WERI-Rb-1 (cell line): ENCODE measurements around the gene LCE3A.

Experiments used
- DNase-seq: peaks from one replicate; pipeline ENCODE4 v3.0.0-alpha.2; 2020
- H3K27ac ChIP-seq: fragments of 250-450 bp; sonication (Bioruptor Pico); 2 replicates; pipeline ENCODE4 v1.5.1; 2020; ENCODE audit warnings: mild to moderate bottlenecking, moderate library complexity
- H3K27me3 ChIP-seq: fragments of 250-450 bp; sonication (Bioruptor Pico); 2 replicates; pipeline ENCODE4 v1.5.1; 2021; ENCODE audit warnings: mild to moderate bottlenecking, low read depth, moderate library complexity; ENCODE audit not compliant: insufficient read depth, severe bottlenecking
- H3K36me3 ChIP-seq: fragments of 250-450 bp; sonication (Bioruptor Pico); 2 replicates; pipeline ENCODE4 v1.5.1; 2020; ENCODE audit warnings: mild to moderate bottlenecking, moderate library complexity
- H3K4me3 ChIP-seq: 2 replicates; pipeline ENCODE4 v1.5.1; 2011; ENCODE audit warnings: low read depth, mild to moderate bottlenecking, control low read depth, low read length
- H3K9me3 ChIP-seq: fragments of 250-450 bp; sonication (Bioruptor Pico); 2 replicates; pipeline ENCODE4 v1.5.1; 2021; ENCODE audit warnings: mild to moderate bottlenecking, moderate library complexity; ENCODE audit not compliant: severe bottlenecking
- CTCF ChIP-seq: IDR thresholded peaks from 2 replicates; pipeline ENCODE4 v1.5.1; 2011; ENCODE audit warnings: low read depth, mild to moderate bottlenecking, control low read depth, inconsistent platforms, low read length

The LCE3A gene

GRCh38 chr1:152656459-152656858 lies 33.6 kb upstream of the LCE3A start:
- no peak overlapping the region for H3K27ac ChIP-seq
- H3K9me3 ChIP-seq = no peaks in the 10 kb centered on the region
- H3K4me3 ChIP-seq = no peak overlapping the region
- DNase-seq = no peak
- H3K36me3 ChIP-seq = no peaks in the 10 kb centered on the region
- no peak for TF ChIP-seq CTCF
- peaks cover 91% of the 10 kb centered on the region for H3K27me3 ChIP-seq

GRCh38 chr1:152654110-152654509 lies 31.2 kb upstream of the LCE3A start:
- Histone ChIP-seq H3K36me3 (no peaks in the 10 kb centered on the region), H3K9me3 (no peaks in the 10 kb centered on the region), H3K4me3 (no peak overlapping the region), H3K27ac (no peak overlapping the region), H3K27me3 (peaks cover 90% of the 10 kb centered on the region)
- peak; percentile 92 for DNase-seq
- TF ChIP-seq CTCF = peak; percentile 91

- Histone ChIP-seq H3K9me3 (peaks cover 3% of the 10 kb centered on the region), H3K36me3 (no peaks in the 10 kb centered on the region), H3K27me3 (peaks cover 98% of the 10 kb centered on the region), H3K27ac (no peak overlapping the region), H3K4me3 (no peak overlapping the region)
- no peak for DNase-seq
- no peak for TF ChIP-seq CTCF
Observed at GRCh38 chr1:152646656-152647055, 23.8 kb upstream of the LCE3A start.

GRCh38 chr1:152645146-152645545 lies 22.2 kb upstream of the LCE3A start:
- Histone ChIP-seq H3K36me3 (no peaks in the 10 kb centered on the region), H3K27ac (no peak overlapping the region)
- no peak for DNase-seq

GRCh38 chr1:152643945-152644344 lies 21.0 kb upstream of the LCE3A start:
- Histone ChIP-seq H3K27ac (no peak overlapping the region), H3K27me3 (peaks cover 99% of the 10 kb centered on the region), H3K4me3 (no peak overlapping the region), H3K36me3 (no peaks in the 10 kb centered on the region), H3K9me3 (peaks cover 5% of the 10 kb centered on the region)
- DNase-seq = no peak
- no peak for TF ChIP-seq CTCF

More at GRCh38 chr1:152645146-152645545, 22.2 kb upstream of the LCE3A start:
- Histone ChIP-seq H3K27me3 (peaks cover 100% of the 10 kb centered on the region), H3K4me3 (no peak overlapping the region), H3K9me3 (peaks cover 5% of the 10 kb centered on the region)
- no peak for TF ChIP-seq CTCF

- H3K27ac ChIP-seq = no peak overlapping the region
- H3K36me3 ChIP-seq = no peaks in the 10 kb centered on the region
- peaks cover 90% of the 10 kb centered on the region for H3K27me3 ChIP-seq
- TF ChIP-seq CTCF = no peak
- H3K4me3 ChIP-seq = no peak overlapping the region
- DNase-seq = no peak
- peaks cover 5% of the 10 kb centered on the region for H3K9me3 ChIP-seq
Observed at GRCh38 chr1:152640351-152640750, 17.4 kb upstream of the LCE3A start.
